HG03469 (cell line): ENCODE data around the gene PRELID1.
A peak's percentile ranks its signal among the peaks of the same experiment; 100 is the strongest.
"Not testable (repeated sequence)": the region's sequence is repeated elsewhere in the genome, so short reads cannot be mapped to it uniquely, and the experiment has no call there.

Source experiments
- ATAC-seq: cut with Tn5 transposase; IDR thresholded peaks from one replicate; pipeline ENCODE4 v1.9.1; 2021; ENCODE audit warnings: mild to moderate bottlenecking, moderate library complexity, moderate number of reproducible peaks; ENCODE audit not compliant: unreplicated experiment

The PRELID1 gene, protein sequence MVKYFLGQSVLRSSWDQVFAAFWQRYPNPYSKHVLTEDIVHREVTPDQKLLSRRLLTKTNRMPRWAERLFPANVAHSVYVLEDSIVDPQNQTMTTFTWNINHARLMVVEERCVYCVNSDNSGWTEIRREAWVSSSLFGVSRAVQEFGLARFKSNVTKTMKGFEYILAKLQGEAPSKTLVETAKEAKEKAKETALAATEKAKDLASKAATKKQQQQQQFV

DNA sequence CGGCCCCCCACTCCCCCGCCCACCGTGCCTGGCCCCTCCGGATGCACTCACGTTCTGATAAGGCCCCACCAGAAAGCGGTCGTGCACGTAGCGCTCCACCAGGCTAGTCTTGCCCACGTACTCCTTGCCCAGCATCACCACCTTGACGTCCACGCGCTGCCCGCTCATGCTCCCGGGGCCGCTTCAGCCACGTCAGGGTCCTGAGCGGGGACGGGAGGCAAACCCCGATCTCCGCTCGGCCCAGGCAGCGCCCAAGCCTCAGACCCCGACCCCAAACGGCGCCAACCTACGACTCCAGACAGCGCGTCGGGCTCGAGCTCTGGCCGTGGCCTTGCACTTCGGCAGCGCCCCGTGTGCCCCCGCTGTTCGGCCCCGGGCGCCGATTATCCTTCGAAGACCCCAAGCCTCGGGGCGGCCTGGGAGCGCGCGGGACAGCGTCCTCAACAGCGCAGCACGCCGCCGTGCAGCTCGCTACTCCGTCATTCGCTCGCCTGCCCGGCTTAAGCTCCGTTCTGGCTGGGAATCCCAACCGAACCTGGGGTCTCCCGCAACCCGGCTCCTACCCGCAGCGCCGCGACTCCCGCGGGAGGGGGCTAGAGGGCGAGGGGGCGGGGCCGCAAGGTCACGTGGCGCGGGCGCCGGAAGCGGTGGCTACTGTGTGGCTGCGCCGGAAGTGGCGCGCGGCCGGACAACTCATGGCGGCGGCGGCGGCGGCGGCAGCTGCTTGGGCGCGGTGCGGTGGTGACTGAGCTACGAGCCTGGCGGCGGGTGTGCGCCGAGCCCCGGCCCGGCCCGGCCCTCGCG lies at the start of gene PRELID1, which contains the start of gene RAB24:
Gene PRELID1, plus strand, starts transcription at position 679 of the 804 bp plus-strand sequence. CDS start 187 bp downstream, outside the sequence.
Gene RAB24, minus strand, starts transcription at position 599 of the 804 bp plus-strand sequence. Its CDS starts 431 bp downstream, at position 168.
- peak; percentile 47 for ATAC-seq

DNA sequence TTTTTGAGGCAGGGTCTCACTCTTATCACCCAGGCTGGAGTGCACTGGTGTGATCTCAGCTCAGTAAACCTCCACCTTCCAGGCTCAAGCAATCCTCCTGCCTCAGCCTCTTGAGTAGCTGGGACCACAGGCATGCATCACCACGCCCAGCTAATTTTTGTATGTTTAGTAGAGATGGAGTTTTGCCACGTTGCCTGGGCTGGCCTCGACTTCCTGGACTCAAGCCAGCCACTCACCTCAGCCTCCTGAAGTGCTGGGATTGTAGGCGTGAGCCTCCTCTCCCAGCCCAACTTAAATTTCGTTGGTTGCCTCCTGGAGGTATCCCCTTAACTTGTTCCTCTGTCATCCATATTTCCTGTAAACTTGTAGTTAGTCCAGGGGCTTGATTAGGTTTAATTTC lies 47.3 kb upstream of the PRELID1 start:
- no peak for ATAC-seq

DNA sequence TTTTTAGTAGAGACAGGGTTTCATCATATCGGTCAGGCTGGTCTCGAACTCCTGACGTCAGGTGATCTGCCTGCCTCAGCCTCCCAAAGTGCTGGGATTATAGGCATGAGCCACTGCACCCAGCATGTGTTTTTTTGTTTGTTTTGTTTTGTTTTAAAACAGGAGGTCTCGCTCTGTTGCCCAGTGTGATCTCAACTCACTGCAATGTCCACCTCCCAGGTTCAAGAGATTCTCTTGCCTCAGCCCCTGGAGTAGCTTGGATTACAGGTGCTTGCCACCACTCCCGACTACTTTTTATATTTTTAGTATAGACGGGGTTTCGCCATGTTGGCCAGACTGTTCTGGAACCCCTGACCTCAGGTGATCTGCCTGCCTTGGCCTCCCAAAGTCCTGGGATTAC lies 44.9 kb upstream of the PRELID1 start:
- not testable (repeated sequence) for ATAC-seq

DNA sequence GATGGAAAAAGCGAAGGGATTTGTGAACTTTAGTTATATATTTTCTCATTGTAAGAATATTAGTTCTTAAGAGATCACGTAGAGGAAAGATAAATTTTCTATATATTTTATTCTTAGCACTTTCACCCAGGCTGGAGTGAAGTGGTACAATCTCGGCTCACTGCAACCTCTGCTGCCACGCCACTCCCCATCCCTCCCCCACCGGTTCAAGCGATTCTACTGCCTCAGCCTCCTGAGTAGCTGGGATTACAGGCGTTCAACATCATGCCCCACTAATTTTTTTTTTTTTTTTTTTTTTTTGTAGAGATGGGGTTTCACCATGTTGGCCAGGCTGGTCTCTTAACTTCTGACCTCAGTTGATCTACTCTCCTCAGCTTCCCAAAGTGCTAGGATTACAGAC lies 42.6 kb upstream of the PRELID1 start:
- no peak for ATAC-seq

DNA sequence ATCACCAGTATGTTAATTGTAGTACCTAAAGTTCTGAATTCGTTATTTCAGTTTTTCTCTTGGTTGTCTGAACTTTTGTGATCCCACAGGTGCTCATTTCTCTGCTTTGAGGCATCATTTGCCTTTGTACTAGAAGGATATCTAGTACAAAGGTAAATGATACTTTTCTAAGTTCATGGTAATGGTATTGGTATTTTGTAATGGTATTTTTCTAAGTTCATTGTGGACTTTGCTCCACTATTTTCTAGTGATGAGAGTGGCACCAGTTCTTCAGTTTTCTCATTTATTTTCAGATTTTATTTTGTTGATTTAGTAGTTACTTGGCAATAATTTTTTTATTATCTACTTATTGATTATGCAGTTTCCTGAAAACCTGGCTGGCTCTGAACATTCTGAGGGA lies 42.1 kb upstream of the PRELID1 start:
- no peak for ATAC-seq

DNA sequence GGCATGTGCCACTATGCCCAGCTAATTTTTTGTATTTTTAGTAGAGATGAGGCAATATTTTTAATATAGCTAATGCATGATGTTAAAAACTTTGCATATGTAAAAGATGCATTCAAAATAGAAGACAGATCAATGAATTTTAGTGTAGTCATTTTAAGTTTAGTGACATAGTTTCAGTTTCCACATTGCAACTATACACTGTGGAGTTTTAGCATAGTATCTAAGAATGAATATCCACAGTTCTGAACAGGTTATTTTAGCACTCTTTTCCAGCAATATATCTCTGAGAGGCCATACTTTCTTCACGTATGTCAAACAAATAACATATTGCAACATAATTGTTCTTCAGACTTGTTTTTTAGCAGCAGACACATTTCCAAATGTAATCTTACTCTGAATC lies 39.4 kb upstream of the PRELID1 start:
- ATAC-seq: no peak

DNA sequence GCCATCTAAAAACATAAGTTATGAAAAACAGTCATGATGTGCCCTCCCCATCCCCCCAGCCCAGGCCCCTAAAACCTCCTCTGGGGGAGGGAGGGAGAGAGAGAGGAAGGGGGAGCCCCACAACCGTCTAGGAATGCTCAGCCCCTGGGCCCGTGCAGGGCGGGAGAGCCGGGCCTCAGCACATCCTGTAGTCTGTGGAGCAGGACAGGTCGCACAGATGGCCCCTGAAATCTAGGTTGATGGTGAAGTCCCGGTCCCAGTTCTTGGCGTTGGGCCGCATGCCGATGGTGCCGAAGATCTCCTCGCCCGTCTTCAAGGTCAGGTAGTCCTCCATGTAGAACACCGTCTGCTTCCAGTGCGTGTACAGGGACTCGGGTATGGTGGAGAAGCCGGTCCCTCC lies 38.2 kb upstream of the PRELID1 start:
- ATAC-seq: no peak

DNA sequence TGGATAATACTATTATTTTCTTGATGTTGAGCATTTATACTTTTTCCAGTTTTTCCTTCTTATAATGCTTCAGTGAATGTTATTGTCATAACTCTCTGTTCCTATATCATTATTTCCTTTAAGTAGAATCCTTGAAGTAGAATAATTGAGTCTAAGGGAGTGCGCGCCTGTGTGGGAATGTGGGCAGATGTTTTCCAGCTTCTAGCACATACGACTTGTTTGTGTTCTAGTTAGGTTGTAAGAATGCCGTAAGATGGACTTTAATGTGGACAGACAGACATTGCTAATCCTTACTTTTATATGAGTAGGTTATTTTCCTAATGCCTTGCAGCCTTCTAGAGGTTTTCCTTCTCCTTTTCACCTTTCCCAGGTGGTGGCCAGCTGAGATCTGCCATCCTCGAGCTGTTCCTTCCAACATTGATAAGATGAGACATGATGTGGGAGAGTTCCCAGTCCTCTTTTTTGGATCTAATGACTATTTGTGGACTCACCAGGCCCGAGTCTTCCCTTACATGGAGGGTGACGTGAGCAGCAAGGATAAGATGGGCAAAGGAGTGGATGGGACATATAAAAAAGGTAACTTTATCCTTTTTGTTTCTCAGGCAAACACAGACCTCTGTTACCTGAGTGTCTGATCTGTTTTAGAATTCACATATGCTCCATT lies 34.2 kb upstream of the PRELID1 start:
- no peak for ATAC-seq

DNA sequence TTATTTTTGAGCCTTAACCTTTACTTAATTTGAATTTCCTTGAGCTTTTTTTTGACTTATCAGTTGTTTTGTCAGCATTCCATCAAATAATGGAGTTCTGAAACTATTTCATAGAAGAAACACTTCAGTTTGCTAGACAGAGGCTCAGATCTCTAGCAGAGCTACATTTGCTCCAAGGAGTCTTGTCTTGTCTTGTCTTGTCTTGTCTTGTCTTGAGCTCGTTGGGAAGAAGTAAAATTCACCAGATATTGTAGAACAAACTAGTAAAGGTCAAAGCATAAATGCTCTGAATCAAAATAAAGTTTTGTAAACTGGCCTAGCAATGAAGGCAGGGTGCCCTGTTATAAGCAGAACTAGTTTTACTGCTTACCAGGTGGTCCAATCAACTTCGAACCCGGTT lies 33.6 kb upstream of the PRELID1 start:
- ATAC-seq: no peak

DNA sequence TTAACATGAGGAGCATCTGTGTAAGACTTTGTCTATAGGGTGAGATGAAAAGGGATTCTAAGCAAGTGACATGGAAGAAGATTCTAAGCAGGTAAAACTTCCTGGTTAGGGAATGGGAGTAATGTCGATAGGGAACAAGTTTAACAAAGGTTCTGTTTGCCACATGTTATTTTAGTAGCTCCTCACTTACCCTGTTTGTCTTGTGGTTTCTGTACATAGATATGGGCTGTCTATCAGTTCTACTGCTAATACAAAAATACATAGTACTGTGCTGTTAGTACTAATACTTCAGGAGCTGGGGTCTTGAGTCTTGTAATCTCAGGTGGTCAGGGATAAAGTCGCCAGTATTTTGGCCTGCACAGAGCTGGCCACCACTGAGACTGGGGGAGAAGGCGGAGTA lies 32.9 kb upstream of the PRELID1 start:
- no peak for ATAC-seq

DNA sequence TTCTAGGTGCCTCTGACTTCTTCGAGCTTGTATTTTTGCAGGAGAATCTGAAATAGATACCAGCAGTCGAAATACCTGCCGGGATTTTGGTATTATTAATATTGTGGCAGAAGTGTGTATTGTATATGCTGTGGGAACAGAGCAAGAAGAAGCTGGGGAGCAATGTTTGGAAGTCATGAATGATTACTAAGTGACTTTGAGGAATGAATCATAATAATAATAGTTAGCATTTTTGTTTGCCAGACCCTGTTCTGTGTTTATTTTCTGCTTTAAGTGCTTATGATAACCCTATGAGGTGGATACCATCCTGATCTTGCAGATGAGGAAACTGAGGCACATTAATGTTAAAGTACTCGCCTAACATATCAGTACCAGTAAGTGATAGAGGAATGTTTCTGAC lies 32.5 kb upstream of the PRELID1 start:
- no peak for ATAC-seq

DNA sequence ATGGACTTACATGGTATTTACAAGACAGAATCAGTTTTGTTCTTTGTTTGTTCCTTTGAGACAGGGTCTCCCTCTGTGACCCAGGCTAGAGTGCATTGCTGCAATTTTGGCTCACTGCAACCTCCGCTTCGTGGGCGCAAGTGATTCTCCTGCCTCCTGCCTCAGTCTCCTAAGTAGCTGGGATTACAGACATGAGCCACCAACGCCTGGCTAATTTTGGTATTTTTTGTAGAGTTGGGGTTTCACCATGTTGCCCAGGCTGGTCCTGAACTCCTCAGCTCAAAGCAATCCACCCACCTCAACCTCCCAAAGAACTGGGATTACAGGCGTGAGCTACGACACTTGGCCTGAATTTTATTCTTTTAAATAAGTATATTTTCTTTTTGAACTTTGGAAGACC lies 27.7 kb upstream of the PRELID1 start:
- ATAC-seq: no peak

DNA sequence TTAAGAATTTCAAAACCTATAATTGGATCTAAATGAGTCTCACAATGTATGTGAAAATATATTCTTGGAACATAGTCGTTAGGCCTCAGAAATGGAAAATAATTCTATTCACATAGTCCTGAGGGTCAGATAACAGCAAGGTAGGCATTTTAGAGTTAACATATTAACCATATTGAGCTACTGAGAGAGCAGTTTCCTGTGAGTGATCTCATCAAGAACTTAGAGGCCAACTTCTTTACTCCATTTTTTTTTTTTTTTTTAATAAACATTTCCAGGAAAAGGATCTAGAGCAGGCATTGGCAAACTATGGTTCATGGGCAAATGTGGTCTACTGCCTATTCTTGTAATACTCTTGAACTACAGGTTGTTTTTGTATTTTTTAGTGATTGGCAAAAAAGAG lies 26.7 kb upstream of the PRELID1 start:
- ATAC-seq: no peak

DNA sequence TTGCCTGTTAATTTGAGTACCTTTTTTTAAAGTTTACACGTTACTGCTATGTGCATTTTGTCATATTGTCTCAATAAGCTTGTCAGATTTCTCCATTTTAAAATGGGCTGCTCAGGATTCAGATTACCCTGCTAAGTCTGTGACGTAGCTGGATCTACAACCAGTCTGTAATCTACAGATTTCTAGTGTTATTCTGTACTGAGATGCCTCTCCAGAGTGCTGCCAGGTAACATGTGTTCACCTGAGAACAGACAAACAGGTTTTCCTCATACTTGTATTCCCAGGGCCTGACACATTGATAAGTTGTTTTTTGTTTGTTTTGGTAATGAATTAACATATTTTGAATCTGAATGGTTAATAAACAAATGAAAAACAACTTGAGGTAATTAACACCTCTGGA lies 15.4 kb upstream of the PRELID1 start:
- no peak for ATAC-seq

DNA sequence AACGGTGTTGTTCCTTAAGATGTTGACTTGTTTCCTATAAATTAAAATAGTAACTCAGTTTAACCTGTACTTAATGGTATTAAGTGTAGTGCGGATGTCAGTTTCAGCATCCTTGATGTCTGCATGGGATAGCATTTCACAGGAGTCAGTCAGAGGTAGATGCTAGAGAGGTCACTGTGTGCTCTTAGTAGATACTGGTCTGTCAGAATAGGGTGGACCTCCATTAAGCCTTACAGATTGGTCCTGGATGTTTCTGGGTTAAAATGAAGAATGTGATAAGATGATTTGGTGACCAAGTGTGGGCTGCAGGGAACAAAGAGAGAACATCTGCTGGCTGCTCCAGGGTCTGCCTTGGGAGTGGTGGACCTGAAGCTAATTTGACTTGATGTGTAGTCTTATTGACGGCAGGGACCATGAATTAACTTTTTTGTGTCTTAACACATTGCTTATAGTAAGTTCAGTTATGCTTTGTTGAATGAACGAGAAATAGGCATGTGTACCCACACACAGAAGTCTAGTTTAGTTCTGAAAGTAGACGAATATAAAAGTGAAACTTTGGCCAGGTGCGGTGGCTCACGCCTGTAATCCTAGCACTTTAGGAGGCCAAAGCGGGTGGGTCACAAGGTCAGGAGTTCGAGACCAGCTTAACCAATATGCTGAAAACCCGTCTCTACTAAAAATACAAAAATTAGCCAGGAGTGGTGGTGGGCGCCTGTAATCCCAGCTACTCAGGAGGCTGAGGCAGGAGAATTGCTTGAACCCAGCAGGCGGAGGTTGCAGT lies 12.6 kb upstream of the PRELID1 start:
- ATAC-seq: no peak

DNA sequence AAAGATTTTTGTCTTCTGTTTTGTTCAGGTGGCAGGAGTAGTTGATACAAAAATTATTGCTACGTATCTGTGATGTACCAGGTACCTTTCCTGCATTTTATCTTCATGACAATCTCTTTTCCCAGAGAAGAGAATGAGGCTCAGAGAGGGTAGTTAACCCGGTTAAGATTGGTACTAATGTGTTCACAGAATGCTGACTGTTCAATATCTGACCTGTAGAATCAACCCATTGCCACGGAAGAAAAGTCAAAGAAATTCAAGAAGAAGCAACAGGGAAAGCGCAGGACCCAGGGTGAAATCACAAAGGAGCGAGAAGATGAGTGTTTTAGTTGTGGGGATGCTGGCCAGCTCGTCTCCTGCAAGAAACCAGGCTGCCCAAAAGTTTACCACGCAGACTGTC lies 11.9 kb upstream of the PRELID1 start:
- no peak for ATAC-seq

DNA sequence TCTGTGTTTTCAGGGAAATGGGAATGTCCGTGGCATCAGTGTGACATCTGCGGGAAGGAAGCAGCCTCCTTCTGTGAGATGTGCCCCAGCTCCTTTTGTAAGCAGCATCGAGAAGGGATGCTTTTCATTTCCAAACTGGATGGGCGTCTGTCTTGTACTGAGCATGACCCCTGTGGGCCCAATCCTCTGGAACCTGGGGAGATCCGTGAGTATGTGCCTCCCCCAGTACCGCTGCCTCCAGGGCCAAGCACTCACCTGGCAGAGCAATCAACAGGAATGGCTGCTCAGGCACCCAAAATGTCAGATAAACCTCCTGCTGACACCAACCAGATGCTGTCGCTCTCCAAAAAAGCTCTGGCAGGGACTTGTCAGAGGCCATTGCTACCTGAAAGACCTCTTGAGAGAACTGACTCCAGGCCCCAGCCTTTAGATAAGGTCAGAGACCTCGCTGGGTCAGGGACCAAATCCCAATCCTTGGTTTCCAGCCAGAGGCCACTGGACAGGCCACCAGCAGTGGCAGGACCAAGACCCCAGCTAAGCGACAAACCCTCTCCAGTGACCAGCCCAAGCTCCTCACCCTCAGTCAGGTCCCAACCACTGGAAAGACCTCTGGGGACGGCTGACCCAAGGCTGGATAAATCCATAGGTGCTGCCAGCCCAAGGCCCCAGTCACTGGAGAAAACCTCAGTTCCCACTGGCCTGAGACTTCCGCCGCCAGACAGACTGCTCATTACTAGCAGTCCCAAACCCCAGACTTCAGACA lies 9.6 kb upstream of the PRELID1 start:
- ATAC-seq: no peak

DNA sequence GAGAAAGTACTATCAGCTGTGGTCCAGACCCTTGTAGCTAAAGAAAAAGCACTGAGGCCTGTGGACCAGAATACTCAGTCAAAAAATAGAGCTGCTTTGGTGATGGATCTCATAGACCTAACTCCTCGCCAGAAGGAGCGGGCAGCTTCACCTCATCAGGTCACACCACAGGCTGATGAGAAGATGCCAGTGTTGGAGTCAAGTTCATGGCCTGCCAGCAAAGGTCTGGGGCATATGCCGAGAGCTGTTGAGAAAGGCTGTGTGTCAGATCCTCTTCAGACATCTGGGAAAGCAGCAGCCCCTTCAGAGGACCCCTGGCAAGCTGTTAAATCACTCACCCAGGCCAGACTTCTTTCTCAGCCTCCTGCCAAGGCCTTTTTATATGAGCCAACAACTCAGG lies 9.0 kb upstream of the PRELID1 start:
- ATAC-seq: no peak

DNA sequence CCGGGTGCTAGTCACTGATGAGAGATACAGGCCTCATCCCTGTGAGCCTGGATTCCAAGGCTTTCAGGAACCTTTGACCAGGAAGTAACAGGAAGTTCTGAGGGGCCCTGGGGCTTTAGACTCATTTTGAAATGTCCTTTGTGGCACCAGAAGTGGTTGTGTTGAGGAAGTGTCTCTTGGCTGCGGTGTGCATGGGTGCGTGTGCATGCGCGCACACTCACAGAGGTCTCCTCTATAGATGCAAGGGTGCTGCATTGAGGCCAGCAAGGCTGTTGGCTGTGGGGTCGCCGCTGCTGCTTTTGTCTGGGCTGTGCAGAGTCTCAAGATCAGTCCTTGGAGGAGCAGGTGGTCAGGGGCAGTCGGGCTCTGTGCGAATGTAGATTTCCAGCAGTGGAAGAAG lies 7.7 kb upstream of the PRELID1 start:
- ATAC-seq: no peak

DNA sequence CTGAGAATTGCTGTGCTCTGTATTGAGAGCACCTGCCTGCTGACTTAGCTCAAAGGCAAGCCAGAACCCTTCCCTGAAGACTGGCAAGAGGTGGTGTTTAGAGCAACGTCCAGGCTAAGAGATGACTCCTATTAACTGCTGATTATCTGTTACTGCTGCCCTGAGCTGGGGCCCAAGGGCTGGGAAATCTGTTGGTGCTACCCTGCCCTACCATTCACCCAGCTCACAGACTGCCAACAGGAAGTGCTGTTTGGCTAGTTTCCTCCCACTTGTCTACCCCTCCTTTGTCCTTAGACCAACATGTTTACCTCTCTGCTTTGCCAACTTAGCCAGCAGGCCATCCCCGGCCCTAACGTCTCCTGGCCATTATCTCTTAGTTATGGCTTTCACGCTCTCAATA lies 7.0 kb upstream of the PRELID1 start:
- ATAC-seq: no peak
